ENCODE measurements around the gene GPI. TPM values are rescaled to one million over a fixed set of nuclear protein-coding genes. Genes with fewer than 3 reads are reported as not detected.

Gene GPI
- total RNA-seq, 2 experiments from 2014 or later = 111 to 218 TPM

GRCh38 chr19:34319785-34320184, 45.2 kb upstream of the GPI start:
- no TSS peak for BruUV-seq (replicated peaks)
- no peak for TF ChIP-seq EZH2phosphoT487 (IDR thresholded peaks at IDR 0.05; ENCODE audit: borderline replicate concordance, low read depth, low read length)
- TF ChIP-seq, protein P1, sequence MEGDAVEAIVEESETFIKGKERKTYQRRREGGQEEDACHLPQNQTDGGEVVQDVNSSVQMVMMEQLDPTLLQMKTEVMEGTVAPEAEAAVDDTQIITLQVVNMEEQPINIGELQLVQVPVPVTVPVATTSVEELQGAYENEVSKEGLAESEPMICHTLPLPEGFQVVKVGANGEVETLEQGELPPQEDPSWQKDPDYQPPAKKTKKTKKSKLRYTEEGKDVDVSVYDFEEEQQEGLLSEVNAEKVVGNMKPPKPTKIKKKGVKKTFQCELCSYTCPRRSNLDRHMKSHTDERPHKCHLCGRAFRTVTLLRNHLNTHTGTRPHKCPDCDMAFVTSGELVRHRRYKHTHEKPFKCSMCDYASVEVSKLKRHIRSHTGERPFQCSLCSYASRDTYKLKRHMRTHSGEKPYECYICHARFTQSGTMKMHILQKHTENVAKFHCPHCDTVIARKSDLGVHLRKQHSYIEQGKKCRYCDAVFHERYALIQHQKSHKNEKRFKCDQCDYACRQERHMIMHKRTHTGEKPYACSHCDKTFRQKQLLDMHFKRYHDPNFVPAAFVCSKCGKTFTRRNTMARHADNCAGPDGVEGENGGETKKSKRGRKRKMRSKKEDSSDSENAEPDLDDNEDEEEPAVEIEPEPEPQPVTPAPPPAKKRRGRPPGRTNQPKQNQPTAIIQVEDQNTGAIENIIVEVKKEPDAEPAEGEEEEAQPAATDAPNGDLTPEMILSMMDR (conservative IDR thresholded peaks at IDR 0.05; ENCODE audit: low read length) = no peak
- Histone ChIP-seq H3K9me2 (ENCODE audit: insufficient read depth, low read length) (no peaks in the 10 kb centered on the region), H3K36me3 (ENCODE audit: insufficient read depth, low read length) (peaks cover 12% of the 10 kb centered on the region; the same call in 1 of the 2 replicates), H3K4me2 (ENCODE audit: low read length) (no peak overlapping the region), H2AFZ (ENCODE audit: low read length) (no peak overlapping the region), H3K9me3 (ENCODE audit: low read length) (no peaks in the 10 kb centered on the region), H3K27ac (ENCODE audit: low read depth, low read length, poor library complexity, severe bottlenecking) (no peak overlapping the region), H3K4me3 (ENCODE audit: low read depth, low read length, poor library complexity, severe bottlenecking) (no peak overlapping the region), H3K4me1 (ENCODE audit: insufficient read depth, low read length, poor library complexity, severe bottlenecking) (peaks cover 32% of the 10 kb centered on the region), H4K20me1 (ENCODE audit: insufficient read depth, low read length) (no peaks in the 10 kb centered on the region), H3K79me2 (ENCODE audit: insufficient read depth, low read depth, low read length) (peaks cover 8% of the 10 kb centered on the region; the same call in 1 of the 2 replicates)
- ChIA-PET CTCF (ENCODE audit: unreplicated experiment) (no interaction called here), POLR2A (interaction anchor here (0.5 kb wide), 1 partner anchor 8 kb away, joined by 3 read pairs; no protein-coding TSS in a partner anchor)
- intact Hi-C loops (cut with micrococcal nuclease; ENCODE audit: unreplicated experiment) = no loop called here
- no peak for DNase-seq (ENCODE audit: low spot score)

DNA sequence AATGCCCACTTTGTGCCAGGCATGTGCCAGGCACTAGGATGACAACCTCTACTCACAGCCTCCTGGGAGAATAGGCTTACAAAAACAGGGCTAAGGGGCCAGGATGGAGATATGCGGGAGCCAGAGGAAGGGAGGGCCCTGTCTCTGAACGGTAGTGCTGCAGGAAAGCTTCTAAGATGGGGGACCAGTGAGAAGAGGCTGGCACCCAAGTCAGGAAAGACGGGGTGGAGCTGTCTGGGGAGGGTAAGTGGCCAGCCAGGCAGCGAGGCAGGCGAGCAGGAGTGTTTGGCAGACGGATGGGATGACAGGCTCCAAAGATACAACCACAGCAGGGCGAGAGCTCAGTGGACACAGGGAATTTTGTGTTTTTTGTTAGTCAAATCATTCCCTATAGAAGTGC, 44.7 kb upstream of the GPI start:
- intact Hi-C loops (cut with micrococcal nuclease; ENCODE audit: unreplicated experiment) = no loop called here
- ChIA-PET CTCF (ENCODE audit: unreplicated experiment) (no interaction called here), POLR2A (interaction anchor here (0.7 to 1.0 kb wide), 2 partner anchors 25 to 47 kb away, joined by 3 to 9 read pairs; no protein-coding TSS in a partner anchor)
- Histone ChIP-seq H3K9me3 (ENCODE audit: low read length) (no peaks in the 10 kb centered on the region), H3K27ac (ENCODE audit: low read depth, low read length, poor library complexity, severe bottlenecking) (no peak overlapping the region), H3K36me3 (ENCODE audit: insufficient read depth, low read length) (peaks cover 15% of the 10 kb centered on the region; the same call in 1 of the 2 replicates), H3K4me1 (ENCODE audit: insufficient read depth, low read length, poor library complexity, severe bottlenecking) (peaks cover 27% of the 10 kb centered on the region), H3K4me3 (ENCODE audit: low read depth, low read length, poor library complexity, severe bottlenecking) (no peak overlapping the region), H2AFZ (ENCODE audit: low read length) (no peak overlapping the region), H4K20me1 (ENCODE audit: insufficient read depth, low read length) (no peaks in the 10 kb centered on the region), H3K4me2 (ENCODE audit: low read length) (no peak overlapping the region), H3K9me2 (ENCODE audit: insufficient read depth, low read length) (no peaks in the 10 kb centered on the region), H3K79me2 (ENCODE audit: insufficient read depth, low read depth, low read length) (peaks cover 8% of the 10 kb centered on the region; the same call in 1 of the 2 replicates)
- no TSS peak for BruUV-seq (replicated peaks)
- TF ChIP-seq EZH2phosphoT487 (IDR thresholded peaks at IDR 0.05; ENCODE audit: borderline replicate concordance, low read depth, low read length) = no peak
- TF ChIP-seq, protein P1 (conservative IDR thresholded peaks at IDR 0.05; ENCODE audit: low read length) = no peak
- no peak for DNase-seq (ENCODE audit: low spot score)

DNA sequence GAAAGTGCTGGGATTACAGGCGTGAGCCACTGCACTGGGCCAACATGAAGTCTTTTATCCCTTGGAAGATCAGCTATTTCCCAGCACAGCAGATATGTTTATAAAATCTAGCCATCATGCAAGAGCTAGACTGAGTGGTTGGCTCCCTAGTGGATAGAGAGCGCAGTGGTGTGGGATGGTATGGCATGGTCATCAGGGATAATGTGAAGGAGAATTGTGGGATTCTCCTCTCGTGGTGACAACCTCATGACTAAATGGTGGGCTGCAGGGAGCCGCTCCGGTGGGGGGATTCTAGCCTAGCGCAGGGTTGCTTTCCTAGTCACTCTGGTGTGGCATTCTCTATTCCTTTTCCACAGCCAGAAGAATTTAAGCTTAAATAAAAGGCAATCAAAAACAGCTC, 43.3 kb upstream of the GPI start:
- Histone ChIP-seq H3K27ac (ENCODE audit: low read depth, low read length, poor library complexity, severe bottlenecking) (no peak overlapping the region), H3K4me2 (ENCODE audit: low read length) (no peak overlapping the region), H3K36me3 (ENCODE audit: insufficient read depth, low read length) (peaks cover 17% of the 10 kb centered on the region; the same call in 1 of the 2 replicates), H3K9me2 (ENCODE audit: insufficient read depth, low read length) (no peaks in the 10 kb centered on the region), H3K9me3 (ENCODE audit: low read length) (no peaks in the 10 kb centered on the region), H3K4me3 (ENCODE audit: low read depth, low read length, poor library complexity, severe bottlenecking) (no peak overlapping the region), H4K20me1 (ENCODE audit: insufficient read depth, low read length) (no peaks in the 10 kb centered on the region), H3K79me2 (ENCODE audit: insufficient read depth, low read depth, low read length) (no peaks in the 10 kb centered on the region; the same call in 1 of the 2 replicates), H3K4me1 (ENCODE audit: insufficient read depth, low read length, poor library complexity, severe bottlenecking) (peaks cover 13% of the 10 kb centered on the region), H2AFZ (ENCODE audit: low read length) (no peak overlapping the region)
- POLR2A ChIA-PET = no interaction called here
- CTCF ChIA-PET (ENCODE audit: unreplicated experiment) = no interaction called here
- no peak for DNase-seq (ENCODE audit: low spot score)
- intact Hi-C loops (cut with micrococcal nuclease; ENCODE audit: unreplicated experiment) = no loop called here
- no TSS peak for BruUV-seq (replicated peaks)
- TF ChIP-seq, protein P1 (conservative IDR thresholded peaks at IDR 0.05; ENCODE audit: low read length) = no peak
- TF ChIP-seq EZH2phosphoT487 (IDR thresholded peaks at IDR 0.05; ENCODE audit: borderline replicate concordance, low read depth, low read length) = no peak

Measured in OCI-LY7 (cell line).